ENCODE measurements around the gene TMOD1. TPM values are rescaled to one million over a fixed set of nuclear protein-coding genes. Genes with fewer than 3 reads are reported as not detected.

TMOD1 gene
- total and polyA plus RNA-seq, 4 donors: 2.4 to 7.9 (median 5.2) TPM

- Histone ChIP-seq H3K27me3 (ENCODE audit: control insufficient read depth in 3 of 3, insufficient read depth in 3 of 3, low read length in 2 of 3) (no peaks in the 10 kb centered on the region), H3K27ac (ENCODE audit: low read depth in 1 of 2, low read length in 1 of 2) (no peak overlapping the region), H3K9me3 (ENCODE audit: control insufficient read depth in 4 of 4, insufficient read depth in 3 of 4, low read length in 3 of 4) (no peaks in the 10 kb centered on the region), H3K4me3 (no peak overlapping the region), H3K36me3 (ENCODE audit: control insufficient read depth in 4 of 4, insufficient read depth in 4 of 4, low read length in 4 of 4) (peaks cover 0 to 4% (median 0%) of the 10 kb centered on the region in 4 donors), H3K9ac (ENCODE audit: insufficient read depth in 1 of 2, low read length in 2 of 2) (no peak overlapping the region), H3K4me1 (ENCODE audit: control insufficient read depth in 5 of 5, insufficient read depth in 5 of 5, low read length in 5 of 5) (peaks cover 0 to 34% (median 17%) of the 10 kb centered on the region in 5 donors)
- ATAC-seq (ENCODE audit: insufficient read depth, low FRiP score): no peak
- no peak for DNase-seq
- WGBS, 2 donors: 81% methylated on average over 3 of the region's 3 CpGs
- TF ChIP-seq, protein P1, sequence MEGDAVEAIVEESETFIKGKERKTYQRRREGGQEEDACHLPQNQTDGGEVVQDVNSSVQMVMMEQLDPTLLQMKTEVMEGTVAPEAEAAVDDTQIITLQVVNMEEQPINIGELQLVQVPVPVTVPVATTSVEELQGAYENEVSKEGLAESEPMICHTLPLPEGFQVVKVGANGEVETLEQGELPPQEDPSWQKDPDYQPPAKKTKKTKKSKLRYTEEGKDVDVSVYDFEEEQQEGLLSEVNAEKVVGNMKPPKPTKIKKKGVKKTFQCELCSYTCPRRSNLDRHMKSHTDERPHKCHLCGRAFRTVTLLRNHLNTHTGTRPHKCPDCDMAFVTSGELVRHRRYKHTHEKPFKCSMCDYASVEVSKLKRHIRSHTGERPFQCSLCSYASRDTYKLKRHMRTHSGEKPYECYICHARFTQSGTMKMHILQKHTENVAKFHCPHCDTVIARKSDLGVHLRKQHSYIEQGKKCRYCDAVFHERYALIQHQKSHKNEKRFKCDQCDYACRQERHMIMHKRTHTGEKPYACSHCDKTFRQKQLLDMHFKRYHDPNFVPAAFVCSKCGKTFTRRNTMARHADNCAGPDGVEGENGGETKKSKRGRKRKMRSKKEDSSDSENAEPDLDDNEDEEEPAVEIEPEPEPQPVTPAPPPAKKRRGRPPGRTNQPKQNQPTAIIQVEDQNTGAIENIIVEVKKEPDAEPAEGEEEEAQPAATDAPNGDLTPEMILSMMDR (IDR thresholded peaks at IDR 0.05; ENCODE audit: control extremely low read depth, extremely low read depth): no peak
These were observed 135.4 kb downstream of the TMOD1 start for GRCh38 chr9:97636903-97637302.

DNA sequence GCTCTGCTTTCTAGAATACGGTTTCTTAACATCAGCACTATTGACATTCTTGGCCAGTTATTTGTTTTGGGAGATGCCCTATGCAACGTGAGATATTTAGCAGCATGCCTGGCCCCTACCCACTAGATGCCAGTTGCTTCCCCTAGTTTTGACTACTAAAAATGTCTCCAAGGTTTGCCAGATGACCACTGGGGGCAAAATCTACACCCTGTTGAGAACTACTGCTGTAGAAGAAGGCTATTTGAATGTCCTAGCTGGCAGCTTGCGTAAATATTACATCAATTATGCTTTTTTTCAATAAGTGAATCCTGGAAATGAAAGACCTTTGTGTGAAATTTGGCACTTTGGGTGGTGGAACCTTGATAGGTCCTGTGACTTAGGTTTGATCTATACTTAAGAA is 137.2 kb downstream of the TMOD1 start:
- Histone ChIP-seq H3K9me3 (ENCODE audit: control insufficient read depth in 4 of 4, insufficient read depth in 3 of 4, low read length in 3 of 4) (no peaks in the 10 kb centered on the region), H3K4me1 (ENCODE audit: control insufficient read depth in 5 of 5, insufficient read depth in 5 of 5, low read length in 5 of 5) (peaks cover 0 to 30% (median 14%) of the 10 kb centered on the region in 5 donors), H3K27me3 (ENCODE audit: control insufficient read depth in 3 of 3, insufficient read depth in 3 of 3, low read length in 2 of 3) (no peaks in the 10 kb centered on the region), H3K9ac (ENCODE audit: insufficient read depth in 1 of 2, low read length in 2 of 2) (no peak overlapping the region), H3K27ac (ENCODE audit: low read depth in 1 of 2, low read length in 1 of 2) (no peak overlapping the region), H3K4me3 (no peak overlapping the region), H3K36me3 (ENCODE audit: control insufficient read depth in 4 of 4, insufficient read depth in 4 of 4, low read length in 4 of 4) (peaks cover 4 to 14% (median 5%) of the 10 kb centered on the region in 4 donors)
- no peak for ATAC-seq (ENCODE audit: insufficient read depth, low FRiP score)
- TF ChIP-seq, protein P1 (IDR thresholded peaks at IDR 0.05; ENCODE audit: control extremely low read depth, extremely low read depth): no peak
- DNase-seq: no peak
- WGBS, 2 donors: 75 to 80% methylated on average over 3 of the region's 3 CpGs

GRCh38 chr9:97640325-97640724 is 138.9 kb downstream of the TMOD1 start:
- no peaks in the 10 kb centered on the region for H3K9me3 ChIP-seq (ENCODE audit: control insufficient read depth in 4 of 4, insufficient read depth in 3 of 4, low read length in 3 of 4)
- H3K36me3 ChIP-seq (ENCODE audit: control insufficient read depth in 4 of 4, insufficient read depth in 4 of 4, low read length in 4 of 4): peaks cover 4 to 14% (median 8%) of the 10 kb centered on the region in 4 donors
- H3K9ac ChIP-seq (ENCODE audit: insufficient read depth in 1 of 2, low read length in 2 of 2): no peak overlapping the region
- DNase-seq (peak; percentile 15 to 57 (median 55)), ATAC-seq (ENCODE audit: insufficient read depth, low FRiP score) (no peak)
- no peaks in the 10 kb centered on the region for H3K27me3 ChIP-seq (ENCODE audit: control insufficient read depth in 3 of 3, insufficient read depth in 3 of 3, low read length in 2 of 3)
- 60 to 73% methylated on average over 2 of the region's 2 CpGs for WGBS, 2 donors
- H3K4me3 ChIP-seq: no peak overlapping the region
- TF ChIP-seq, protein P1 (IDR thresholded peaks at IDR 0.05; ENCODE audit: control extremely low read depth, extremely low read depth): no peak
- H3K27ac ChIP-seq (ENCODE audit: low read depth in 1 of 2, low read length in 1 of 2): no peak overlapping the region
- peaks cover 0 to 19% (median 6%) of the 10 kb centered on the region in 5 donors for H3K4me1 ChIP-seq (ENCODE audit: control insufficient read depth in 5 of 5, insufficient read depth in 5 of 5, low read length in 5 of 5)

DNA sequence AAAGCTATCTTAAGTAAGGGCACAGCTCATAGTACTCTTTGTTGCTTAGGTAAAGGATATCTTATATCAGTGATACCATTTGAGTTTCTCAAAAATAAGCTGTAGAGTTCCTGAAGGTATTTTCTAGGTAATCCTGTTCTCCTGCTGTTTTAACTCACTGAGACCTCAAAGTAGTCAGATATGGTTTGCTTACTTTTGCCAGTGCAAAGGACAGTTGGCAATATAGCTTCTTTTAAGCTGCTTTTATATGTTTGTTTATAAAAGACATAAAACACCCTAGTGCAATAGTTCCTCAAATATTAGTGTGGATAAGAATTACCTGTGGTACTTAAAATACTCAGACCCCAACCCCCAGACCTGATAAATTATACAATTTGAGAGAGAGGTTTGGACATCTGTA is 144.3 kb downstream of the TMOD1 start:
- Histone ChIP-seq H3K27ac (ENCODE audit: low read depth in 1 of 2, low read length in 1 of 2) (no peak overlapping the region), H3K36me3 (ENCODE audit: control insufficient read depth in 4 of 4, insufficient read depth in 4 of 4, low read length in 4 of 4) (peaks cover 9 to 42% (median 25%) of the 10 kb centered on the region in 4 donors), H3K9ac (ENCODE audit: insufficient read depth in 1 of 2, low read length in 2 of 2) (no peak overlapping the region), H3K4me1 (ENCODE audit: control insufficient read depth in 5 of 5, insufficient read depth in 5 of 5, low read length in 5 of 5) (peaks cover 0 to 4% (median 0%) of the 10 kb centered on the region in 5 donors), H3K9me3 (ENCODE audit: control insufficient read depth in 4 of 4, insufficient read depth in 3 of 4, low read length in 3 of 4) (no peaks in the 10 kb centered on the region), H3K4me3 (no peak overlapping the region), H3K27me3 (ENCODE audit: control insufficient read depth in 3 of 3, insufficient read depth in 3 of 3, low read length in 2 of 3) (no peaks in the 10 kb centered on the region)
- DNase-seq: no peak
- TF ChIP-seq, protein P1 (IDR thresholded peaks at IDR 0.05; ENCODE audit: control extremely low read depth, extremely low read depth): no peak
- ATAC-seq (ENCODE audit: insufficient read depth, low FRiP score): no peak

Data from lung (tissue), 12 donors.